Mesothelial cell of epicardium (in vitro differentiated cells): ENCODE data around the gene AP3S2. TPM values are rescaled to one million over a fixed set of nuclear protein-coding genes. Genes with fewer than 3 reads are reported as not detected.

ENCODE experiments used
- DNase-seq, 2 experiments: peaks; one replicate each; pipeline ENCODE4 v3.0.0; 2021; ENCODE audit warnings: low spot score in 2 of 2; ENCODE audit not compliant: unreplicated experiment in 2 of 2
- H3K27ac Mint-ChIP-seq: 2 replicates; pipeline ENCODE4 v1.8.0; 2021; ENCODE audit warnings: mixed read lengths
- H3K27me3 Mint-ChIP-seq: 2 replicates; pipeline ENCODE4 v1.8.0; 2021; ENCODE audit warnings: low read depth, mixed read lengths
- H3K36me3 Mint-ChIP-seq: 2 replicates; pipeline ENCODE4 v1.8.0; 2021; ENCODE audit warnings: mixed read lengths
- H3K4me1 Mint-ChIP-seq: 2 replicates; pipeline ENCODE4 v1.8.0; 2021; ENCODE audit warnings: mixed read lengths
- H3K4me3 Mint-ChIP-seq: 2 replicates; pipeline ENCODE4 v1.8.0; 2021; ENCODE audit warnings: mild to moderate bottlenecking, moderate library complexity, mixed read lengths
- H3K9me3 Mint-ChIP-seq: 2 replicates; pipeline ENCODE4 v1.8.0; 2021; ENCODE audit warnings: mixed read lengths
- total RNA-seq: library from RNA; stranded (reverse); gene quantifications from 3 replicates; pipeline ENCODE4 v1.2.1, GENCODE V29; 2021
- TF ChIP-seq, protein P1 (sequence below): fragments of 200-600 bp; sonication (generic); IDR thresholded peaks from one replicate; pipeline ENCODE4 v1.5.0; 2021; ENCODE audit warnings: antibody characterized with exemption; ENCODE audit not compliant: unreplicated experiment

Gene AP3S2
- total RNA-seq, 1 donor from 2014 or later: 28.3 TPM

DNA sequence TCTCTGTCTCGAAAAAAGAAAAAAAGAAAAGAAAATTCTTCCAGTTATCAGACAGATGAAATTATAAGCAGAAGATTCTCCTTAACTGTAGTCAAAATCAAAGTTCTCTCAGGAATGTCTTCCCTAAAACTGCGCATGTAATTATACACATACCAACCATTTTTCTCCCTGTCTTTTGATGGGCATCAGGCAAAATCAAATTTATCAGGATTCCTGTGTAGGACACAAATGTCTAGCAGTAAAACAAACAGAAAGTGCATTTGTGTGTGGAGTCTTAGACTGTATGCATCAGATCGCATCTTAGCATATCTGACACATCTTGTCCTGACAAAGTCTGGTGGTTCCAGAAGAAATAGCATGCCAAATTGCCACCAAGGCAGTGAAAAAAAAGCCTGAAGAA lies 22.9 kb upstream of the AP3S2 start:
- peaks cover 24% of the 10 kb centered on the region for H3K4me1 Mint-ChIP-seq
- no peaks in the 10 kb centered on the region for H3K9me3 Mint-ChIP-seq
- DNase-seq: no peak
- no peak overlapping the region for H3K4me3 Mint-ChIP-seq
- H3K27me3 Mint-ChIP-seq: no peaks in the 10 kb centered on the region
- TF ChIP-seq, protein P1, sequence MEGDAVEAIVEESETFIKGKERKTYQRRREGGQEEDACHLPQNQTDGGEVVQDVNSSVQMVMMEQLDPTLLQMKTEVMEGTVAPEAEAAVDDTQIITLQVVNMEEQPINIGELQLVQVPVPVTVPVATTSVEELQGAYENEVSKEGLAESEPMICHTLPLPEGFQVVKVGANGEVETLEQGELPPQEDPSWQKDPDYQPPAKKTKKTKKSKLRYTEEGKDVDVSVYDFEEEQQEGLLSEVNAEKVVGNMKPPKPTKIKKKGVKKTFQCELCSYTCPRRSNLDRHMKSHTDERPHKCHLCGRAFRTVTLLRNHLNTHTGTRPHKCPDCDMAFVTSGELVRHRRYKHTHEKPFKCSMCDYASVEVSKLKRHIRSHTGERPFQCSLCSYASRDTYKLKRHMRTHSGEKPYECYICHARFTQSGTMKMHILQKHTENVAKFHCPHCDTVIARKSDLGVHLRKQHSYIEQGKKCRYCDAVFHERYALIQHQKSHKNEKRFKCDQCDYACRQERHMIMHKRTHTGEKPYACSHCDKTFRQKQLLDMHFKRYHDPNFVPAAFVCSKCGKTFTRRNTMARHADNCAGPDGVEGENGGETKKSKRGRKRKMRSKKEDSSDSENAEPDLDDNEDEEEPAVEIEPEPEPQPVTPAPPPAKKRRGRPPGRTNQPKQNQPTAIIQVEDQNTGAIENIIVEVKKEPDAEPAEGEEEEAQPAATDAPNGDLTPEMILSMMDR: no peak
- peak overlapping the region; percentile 77 for H3K27ac Mint-ChIP-seq
- H3K36me3 Mint-ChIP-seq: no peaks in the 10 kb centered on the region

DNA sequence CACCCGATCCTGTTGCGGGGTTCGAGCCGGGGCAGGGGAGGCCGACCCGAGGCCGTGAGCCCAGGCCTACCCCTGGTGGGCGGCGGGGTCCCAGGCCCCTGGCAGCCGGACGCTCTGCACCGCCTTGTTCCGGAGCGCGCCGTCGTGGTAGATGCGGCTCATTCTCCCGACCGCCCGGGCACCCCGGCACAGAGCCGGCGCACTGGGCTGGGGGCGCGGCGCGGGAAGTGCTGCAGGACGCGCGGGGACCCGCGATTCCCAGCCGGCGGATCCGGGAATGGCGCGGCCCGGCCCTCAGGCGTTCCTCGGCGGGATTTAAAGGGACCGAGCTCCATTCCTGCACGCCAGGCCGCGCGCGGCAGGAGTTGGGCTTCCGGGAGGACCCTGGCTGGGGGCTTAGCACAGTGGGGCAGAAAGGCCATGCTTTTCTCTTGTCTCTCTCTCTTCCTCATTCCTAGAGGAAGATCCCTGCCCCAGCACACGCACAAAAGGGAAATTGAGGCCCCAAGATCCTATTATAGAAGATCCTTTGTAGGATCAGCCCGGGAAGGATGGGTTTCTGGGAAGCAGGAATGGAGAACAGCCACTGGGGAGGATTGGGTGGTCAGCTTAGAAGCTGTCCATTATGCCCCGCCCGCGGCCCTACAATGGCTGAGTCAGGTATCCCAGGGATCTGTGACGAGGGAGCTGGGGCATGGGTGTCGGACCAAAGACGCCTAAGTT lies 19.0 kb upstream of the AP3S2 start, which contains the start of gene ARPIN:
Gene ARPIN, minus strand, starts transcription at position 279 of the 723 bp plus-strand sequence. Its CDS starts 117 bp downstream, at position 162.
- H3K27me3 Mint-ChIP-seq: no peaks in the 10 kb centered on the region
- peaks cover 26% of the 10 kb centered on the region for H3K4me1 Mint-ChIP-seq
- H3K4me3 Mint-ChIP-seq: peak within 1 kb of the TSS; percentile 83
- DNase-seq: peak; percentile 50 to 79
- no peaks in the 10 kb centered on the region for H3K9me3 Mint-ChIP-seq
- H3K36me3 Mint-ChIP-seq: peaks cover 2% of the 10 kb centered on the region
- peak within 1 kb of the TSS; percentile 90 for H3K27ac Mint-ChIP-seq
- TF ChIP-seq, protein P1: no peak

DNA sequence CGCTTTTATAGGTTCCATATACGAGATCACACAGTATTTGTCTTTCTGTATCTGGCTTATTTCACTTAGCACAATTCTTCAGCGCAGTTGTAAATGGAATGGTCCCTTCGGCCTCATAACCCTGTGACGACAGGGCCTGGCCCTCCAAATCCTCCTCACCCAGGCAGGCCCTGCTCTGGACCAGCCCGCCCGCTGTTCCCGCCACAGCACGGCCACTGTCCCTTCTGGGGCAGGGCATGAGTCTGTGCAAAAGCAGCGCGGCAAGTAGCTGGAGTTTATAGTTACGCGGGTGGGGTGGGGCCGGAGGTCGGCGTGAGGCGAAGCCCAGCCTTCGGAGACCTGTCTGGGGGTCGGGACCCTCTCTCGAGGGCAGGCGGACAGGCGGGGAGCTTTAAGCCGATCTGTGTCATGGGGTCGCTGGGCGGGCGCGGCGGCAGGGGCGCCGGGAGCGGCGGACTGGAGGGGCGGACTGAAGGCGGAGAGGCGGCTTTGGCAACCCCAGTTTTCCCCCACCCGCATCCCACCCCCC lies 18.4 kb upstream of the AP3S2 start:
- H3K4me1 Mint-ChIP-seq: peaks cover 26% of the 10 kb centered on the region
- peak in 1 of 2 experiments; percentile 45 for DNase-seq
- H3K27me3 Mint-ChIP-seq: no peaks in the 10 kb centered on the region
- peak overlapping the region; percentile 83 for H3K4me3 Mint-ChIP-seq
- peaks cover 2% of the 10 kb centered on the region for H3K36me3 Mint-ChIP-seq
- no peaks in the 10 kb centered on the region for H3K9me3 Mint-ChIP-seq
- TF ChIP-seq, protein P1: no peak
- H3K27ac Mint-ChIP-seq: peak overlapping the region; percentile 90

DNA sequence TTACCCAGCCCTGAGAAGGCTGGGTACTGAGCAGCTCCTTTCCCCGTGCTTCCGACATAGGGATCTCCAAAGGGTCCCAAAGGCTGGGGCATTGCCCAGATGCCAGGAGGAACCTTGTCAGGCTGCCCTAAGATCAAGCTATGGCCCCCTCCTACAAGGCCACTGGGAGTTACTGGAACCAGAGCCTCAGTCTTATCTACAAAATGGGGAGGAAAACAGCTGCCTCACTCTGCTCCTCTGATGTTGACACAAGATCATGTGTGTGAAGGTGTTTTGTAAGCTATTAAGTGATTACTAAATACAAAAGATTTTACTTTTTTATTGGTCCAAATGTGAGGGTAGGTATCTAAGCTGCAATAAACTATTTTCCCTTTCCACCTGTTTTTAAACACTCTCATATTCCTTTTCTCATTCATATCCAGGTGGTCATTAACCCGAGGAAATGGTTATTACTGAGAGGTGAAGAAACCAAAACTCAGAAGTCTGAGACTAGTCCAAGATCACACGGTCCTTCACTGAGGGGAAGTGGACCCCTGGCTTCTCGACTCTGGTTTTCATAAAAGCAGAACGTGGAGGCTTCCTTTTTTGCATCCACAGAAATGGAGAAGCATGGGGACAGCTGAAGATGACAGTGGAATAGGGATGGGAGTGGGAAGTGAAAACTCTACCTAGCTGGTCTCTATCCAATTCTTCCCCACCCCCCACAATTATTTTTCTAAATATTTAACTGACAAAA lies 17.3 kb upstream of the AP3S2 start:
- peak overlapping the region; percentile 83 for H3K4me3 Mint-ChIP-seq
- no peaks in the 10 kb centered on the region for H3K27me3 Mint-ChIP-seq
- DNase-seq: no peak
- peaks cover 6% of the 10 kb centered on the region for H3K36me3 Mint-ChIP-seq
- H3K27ac Mint-ChIP-seq: peak overlapping the region; percentile 16
- TF ChIP-seq, protein P1: no peak
- no peaks in the 10 kb centered on the region for H3K9me3 Mint-ChIP-seq
- H3K4me1 Mint-ChIP-seq: peaks cover 17% of the 10 kb centered on the region

DNA sequence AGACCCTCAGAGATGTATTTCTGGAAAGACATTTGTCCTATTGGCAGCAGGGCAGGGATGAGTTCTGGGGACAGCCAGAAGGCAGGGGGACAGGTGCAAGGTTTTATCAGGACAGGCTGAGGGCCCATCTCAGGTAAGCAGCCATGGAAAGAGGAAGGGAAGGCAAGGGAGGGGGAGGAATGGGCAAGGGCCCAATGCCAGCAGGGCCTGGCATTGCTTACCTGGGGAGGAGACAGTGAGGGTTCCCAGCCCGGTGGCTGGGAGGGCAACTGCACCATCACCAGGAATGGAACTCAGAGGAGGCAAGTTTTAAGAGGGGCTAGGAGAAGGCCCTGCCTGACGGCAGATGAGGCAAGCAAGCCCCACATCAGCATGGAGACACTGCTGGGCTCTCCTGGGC lies 15.8 kb upstream of the AP3S2 start:
- Mint-ChIP-seq H3K36me3 (peaks cover 15% of the 10 kb centered on the region), H3K9me3 (no peaks in the 10 kb centered on the region), H3K4me3 (no peak overlapping the region), H3K4me1 (peaks cover 16% of the 10 kb centered on the region), H3K27ac (no peak overlapping the region), H3K27me3 (no peaks in the 10 kb centered on the region)
- TF ChIP-seq, protein P1: no peak
- DNase-seq: no peak
